ENCODE data around the gene KLRD1.
"Not testable (repeated sequence)": the region's sequence is repeated elsewhere in the genome, so short reads cannot be mapped to it uniquely, and the experiment has no call there.

Gene KLRD1

GRCh38 chr12:10369557-10370415 lies 62.1 kb downstream of the KLRD1 start:
- no peak for DNase-seq

- DNase-seq = not testable (repeated sequence)
Measured at GRCh38 chr12:10371893-10372535, 64.3 kb downstream of the KLRD1 start.

- DNase-seq = no peak
Measured at GRCh38 chr12:10372559-10372958, 64.9 kb downstream of the KLRD1 start.

GRCh38 chr12:10374624-10375018 lies 67.0 kb downstream of the KLRD1 start:
- DNase-seq = no peak

- DNase-seq = not testable (repeated sequence)
Measured at GRCh38 chr12:10378737-10379136, 71.1 kb downstream of the KLRD1 start.
